ENCODE measurements around the gene COQ10B. TPM values are rescaled to one million over a fixed set of nuclear protein-coding genes. Genes with fewer than 3 reads are reported as not detected.
"Not testable (repeated sequence)": the region's sequence is repeated elsewhere in the genome, so short reads cannot be mapped to it uniquely, and the experiment has no call there.

COQ10B gene
- total RNA-seq, 3 donors from 2014 or later, result 30.7 to 34.4 (median 32.8) TPM

DNA sequence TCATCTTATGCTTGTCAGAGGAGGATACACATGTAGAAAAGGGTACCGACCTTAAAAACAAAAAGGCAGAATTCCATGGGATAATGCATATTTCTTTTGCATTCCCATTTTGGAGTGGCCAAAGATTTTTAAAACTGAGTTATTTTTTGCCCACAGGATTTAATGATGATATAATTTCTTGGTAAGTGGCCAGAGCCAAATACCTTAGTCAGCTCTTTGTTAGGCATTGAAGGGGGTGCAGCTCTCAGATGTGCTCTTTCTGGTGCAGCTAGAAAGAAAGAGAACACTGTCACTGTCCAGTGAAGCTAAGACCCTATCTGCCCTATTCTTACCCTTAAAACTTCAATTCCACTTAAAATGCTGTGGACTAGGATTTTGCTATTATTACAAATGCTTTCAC, 10.8 kb downstream of the COQ10B start:
- intact Hi-C loops (cut with DNase I; ENCODE audit: low total_unique reads), result no loop called here
- Histone ChIP-seq H3K9me3 (no peaks in the 10 kb centered on the region), H3K27me3 (no peaks in the 10 kb centered on the region), H3K36me3 (no peaks in the 10 kb centered on the region), H3K4me1 (no peaks in the 10 kb centered on the region), H3K27ac (no peak overlapping the region), H3K4me3 (no peak overlapping the region)
- DNase-seq (ENCODE audit: low spot score in 2 of 2), result no peak
- TF ChIP-seq POLR2A (IDR thresholded peaks at IDR 0.05) (no peak), POLR2AphosphoS5 (IDR thresholded peaks at IDR 0.05) (no peak)
- TF ChIP-seq, protein P1, sequence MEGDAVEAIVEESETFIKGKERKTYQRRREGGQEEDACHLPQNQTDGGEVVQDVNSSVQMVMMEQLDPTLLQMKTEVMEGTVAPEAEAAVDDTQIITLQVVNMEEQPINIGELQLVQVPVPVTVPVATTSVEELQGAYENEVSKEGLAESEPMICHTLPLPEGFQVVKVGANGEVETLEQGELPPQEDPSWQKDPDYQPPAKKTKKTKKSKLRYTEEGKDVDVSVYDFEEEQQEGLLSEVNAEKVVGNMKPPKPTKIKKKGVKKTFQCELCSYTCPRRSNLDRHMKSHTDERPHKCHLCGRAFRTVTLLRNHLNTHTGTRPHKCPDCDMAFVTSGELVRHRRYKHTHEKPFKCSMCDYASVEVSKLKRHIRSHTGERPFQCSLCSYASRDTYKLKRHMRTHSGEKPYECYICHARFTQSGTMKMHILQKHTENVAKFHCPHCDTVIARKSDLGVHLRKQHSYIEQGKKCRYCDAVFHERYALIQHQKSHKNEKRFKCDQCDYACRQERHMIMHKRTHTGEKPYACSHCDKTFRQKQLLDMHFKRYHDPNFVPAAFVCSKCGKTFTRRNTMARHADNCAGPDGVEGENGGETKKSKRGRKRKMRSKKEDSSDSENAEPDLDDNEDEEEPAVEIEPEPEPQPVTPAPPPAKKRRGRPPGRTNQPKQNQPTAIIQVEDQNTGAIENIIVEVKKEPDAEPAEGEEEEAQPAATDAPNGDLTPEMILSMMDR (IDR thresholded peaks at IDR 0.05), result no peak

DNA sequence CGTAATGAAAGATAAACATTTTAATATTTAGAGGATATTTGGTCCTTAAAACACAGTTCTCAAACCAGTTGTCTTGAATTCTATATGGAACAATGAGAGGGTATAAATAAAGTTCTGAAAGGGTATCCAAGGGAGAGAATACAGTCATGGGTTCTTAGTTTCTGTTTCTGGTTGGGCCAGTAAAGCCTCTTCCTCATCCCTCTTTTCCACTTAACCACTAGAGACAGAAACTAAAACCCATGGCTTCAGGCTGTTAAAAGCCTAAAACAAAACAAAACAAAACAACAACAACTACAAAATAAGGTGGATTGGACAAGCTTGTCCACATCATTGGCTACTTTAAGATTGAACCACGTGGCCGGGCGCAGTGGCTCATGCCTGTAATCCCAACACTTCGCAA, 18.8 kb downstream of the COQ10B start:
- DNase-seq (ENCODE audit: low spot score in 2 of 2), result no peak
- no peak overlapping the region for H3K27ac ChIP-seq
- no peaks in the 10 kb centered on the region for H3K9me3 ChIP-seq
- TF ChIP-seq POLR2A (IDR thresholded peaks at IDR 0.05) (no peak), POLR2AphosphoS5 (IDR thresholded peaks at IDR 0.05) (no peak)
- TF ChIP-seq, protein P1 (IDR thresholded peaks at IDR 0.05), result no peak
- no peaks in the 10 kb centered on the region for H3K36me3 ChIP-seq
- H3K4me3 ChIP-seq, result no peak overlapping the region
- H3K4me1 ChIP-seq, result no peaks in the 10 kb centered on the region
- intact Hi-C loops (cut with DNase I; ENCODE audit: low total_unique reads), result no loop called here
- no peaks in the 10 kb centered on the region for H3K27me3 ChIP-seq

DNA sequence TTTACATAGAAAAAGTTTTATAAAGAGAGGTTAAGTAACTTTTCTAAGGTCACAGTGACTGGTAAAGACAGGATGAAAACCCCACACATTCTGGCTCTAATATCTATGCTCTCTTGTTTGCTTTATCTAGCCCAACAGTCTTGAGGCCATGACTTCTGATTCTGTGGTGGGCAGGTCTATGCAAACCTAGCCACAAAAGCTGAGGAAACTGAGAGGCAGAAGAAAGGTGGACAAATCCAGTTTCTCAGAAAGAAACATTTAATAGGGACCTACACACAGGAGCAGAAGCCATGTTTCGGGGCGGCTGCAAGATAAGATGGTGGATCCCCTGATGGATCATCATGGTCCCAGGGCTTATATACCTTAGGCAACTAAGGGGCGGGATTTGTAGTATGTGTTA, 24.4 kb downstream of the COQ10B start:
- no peaks in the 10 kb centered on the region for H3K36me3 ChIP-seq

DNA sequence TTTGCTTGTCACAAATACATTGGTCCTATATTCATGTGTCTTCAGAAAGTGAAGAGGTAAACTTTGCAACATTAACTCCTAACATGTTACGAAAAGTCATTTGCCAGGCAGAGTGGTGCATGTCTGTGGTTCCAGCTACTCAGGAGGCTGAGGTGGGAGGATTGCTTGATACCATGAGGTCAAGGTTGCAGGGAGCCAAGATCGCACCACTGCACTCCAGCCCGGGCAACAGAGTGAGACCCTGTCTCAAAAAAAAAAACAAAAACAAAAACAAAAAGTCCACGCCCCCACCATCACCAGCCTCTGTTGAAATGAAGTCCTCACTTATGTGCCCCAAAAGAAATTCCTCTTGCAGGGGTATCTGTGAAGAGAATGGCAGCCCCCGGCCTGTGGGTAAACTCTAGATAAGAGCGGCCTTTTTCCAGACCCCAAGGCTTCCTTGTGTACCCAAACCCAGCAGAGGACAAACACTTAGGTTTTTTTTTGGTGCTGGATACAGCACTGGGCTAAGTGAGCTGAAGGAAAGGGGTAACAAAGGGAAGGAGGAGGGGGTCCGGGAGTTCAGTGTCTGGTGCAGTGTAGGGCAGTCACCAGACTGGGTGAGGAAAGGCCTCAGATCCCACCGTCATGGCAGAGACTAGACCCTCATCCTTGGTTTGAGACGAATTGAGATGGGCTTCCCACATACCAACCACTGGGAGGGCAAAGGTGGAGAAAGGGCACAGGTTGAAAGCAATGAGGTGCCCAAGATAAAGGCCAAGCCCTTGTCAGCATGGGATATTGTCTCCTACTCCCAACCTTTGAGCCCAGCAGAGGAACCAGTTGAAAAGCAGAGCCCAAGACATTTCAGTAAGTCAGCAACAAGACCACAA, 27.0 kb downstream of the COQ10B start:
- Histone ChIP-seq H3K9me3 (peaks cover 9 to 10% of the 10 kb centered on the region in 2 donors), H3K27ac (no peak overlapping the region), H3K36me3 (no peaks in the 10 kb centered on the region), H3K4me1 (no peaks in the 10 kb centered on the region), H3K27me3 (no peaks in the 10 kb centered on the region), H3K4me3 (no peak overlapping the region)
- TF ChIP-seq POLR2A (IDR thresholded peaks at IDR 0.05) (no peak), POLR2AphosphoS5 (IDR thresholded peaks at IDR 0.05) (no peak)
- TF ChIP-seq, protein P1 (IDR thresholded peaks at IDR 0.05), result no peak
- DNase-seq (ENCODE audit: low spot score in 2 of 2), result no peak
- intact Hi-C loops (cut with DNase I; ENCODE audit: low total_unique reads), result no loop called here

More for the DNA sequence above, 24.4 kb downstream of the COQ10B start:
- no peak overlapping the region for H3K27ac ChIP-seq
- H3K4me3 ChIP-seq, result no peak overlapping the region
- intact Hi-C loops (cut with DNase I; ENCODE audit: low total_unique reads), result no loop called here
- no peak for TF ChIP-seq POLR2AphosphoS5 (IDR thresholded peaks at IDR 0.05)
- TF ChIP-seq POLR2A (IDR thresholded peaks at IDR 0.05), result no peak
- TF ChIP-seq, protein P1 (IDR thresholded peaks at IDR 0.05), result no peak
- no peaks in the 10 kb centered on the region for H3K9me3 ChIP-seq
- no peaks in the 10 kb centered on the region for H3K27me3 ChIP-seq
- no peak for DNase-seq (ENCODE audit: low spot score in 2 of 2)
- H3K4me1 ChIP-seq, result no peaks in the 10 kb centered on the region

DNA sequence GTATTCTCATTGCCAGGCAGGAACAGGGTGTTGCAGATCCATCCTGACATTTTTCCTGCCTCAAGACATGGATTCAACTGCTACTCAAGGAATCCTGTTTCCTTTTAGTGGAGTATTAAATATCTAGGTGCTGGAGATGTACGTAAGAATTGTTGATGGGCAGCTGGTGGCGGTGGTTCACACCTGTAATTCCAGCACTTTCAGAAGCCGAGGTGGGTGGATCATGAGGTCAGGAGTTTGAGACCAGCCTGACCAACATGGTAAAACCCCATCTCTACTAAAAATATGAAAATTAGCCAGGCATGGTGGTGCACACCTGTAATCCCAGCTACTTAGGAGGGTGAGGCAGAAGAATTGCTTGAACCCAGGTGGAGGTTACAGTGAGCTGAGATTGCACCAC, 30.9 kb downstream of the COQ10B start:
- H3K36me3 ChIP-seq; intact Hi-C loops (cut with DNase I; ENCODE audit: low total_unique reads); H3K27ac ChIP-seq; H3K4me1 ChIP-seq; DNase-seq (ENCODE audit: low spot score in 2 of 2); H3K27me3 ChIP-seq; H3K4me3 ChIP-seq: not testable (repeated sequence)
- peaks cover 9 to 10% of the 10 kb centered on the region in 2 donors for H3K9me3 ChIP-seq
